Neural cell (in vitro differentiated cells): Measurements from ENCODE around the gene GALNT15. TPM values are rescaled to one million over a fixed set of nuclear protein-coding genes. Genes with fewer than 3 reads are reported as not detected.

Source experiments
- H2AFZ ChIP-seq: fragments of 200-600, 300-800 bp; sonication (generic), shearing (Covaris generic); 2 replicates; pipeline ENCODE4 v1.6.0; 2014; ENCODE audit warnings: low read depth, mild to moderate bottlenecking, antibody characterized with exemption, low read length, moderate library complexity
- H3F3A ChIP-seq: fragments of 200-600 bp; shearing (Covaris generic); 2 replicates; pipeline ENCODE4 v1.6.1; 2016; ENCODE audit warnings: mild to moderate bottlenecking, moderate library complexity, mixed read lengths, antibody characterized with exemption, low read length; ENCODE audit not compliant: insufficient read depth, poor library complexity, severe bottlenecking
- H3K27ac ChIP-seq: fragments of 200-600, 300-800 bp; sonication (generic), shearing (Covaris generic); 2 replicates; pipeline ENCODE4 v1.5.1; 2014; ENCODE audit warnings: mild to moderate bottlenecking, low read length, moderate library complexity
- H3K27me3 ChIP-seq: fragments of 300-800, 200-600 bp; sonication (generic), shearing (Covaris generic); 2 replicates; pipeline ENCODE4 v1.6.0; 2014; ENCODE audit warnings: mild to moderate bottlenecking, low read depth, low read length, moderate library complexity; ENCODE audit not compliant: insufficient read depth
- H3K36me3 ChIP-seq: fragments of 300-800, 200-600 bp; sonication (generic), shearing (Covaris generic); 2 replicates; pipeline ENCODE4 v1.5.1; 2014; ENCODE audit warnings: mild to moderate bottlenecking, antibody characterized with exemption, low read length, moderate library complexity; ENCODE audit not compliant: insufficient read depth
- H3K4me2 ChIP-seq: fragments of 300-800, 200-600 bp; sonication (generic), shearing (Covaris generic); 2 replicates; pipeline ENCODE4 v1.6.0; 2014; ENCODE audit warnings: mild to moderate bottlenecking, low read length
- H3K4me3 ChIP-seq: fragments of 300-800, 200-600 bp; sonication (generic), shearing (Covaris generic); 2 replicates; pipeline ENCODE4 v1.5.1; 2014; ENCODE audit warnings: mild to moderate bottlenecking, low read length, moderate library complexity
- H3K79me2 ChIP-seq: fragments of 200-600 bp; shearing (Covaris generic); replicated peaks from 2 replicates; pipeline ENCODE4 v1.6.0; 2014; ENCODE audit warnings: mild to moderate bottlenecking, low read length, moderate library complexity; ENCODE audit not compliant: insufficient read depth
- H3K9ac ChIP-seq: fragments of 300-800, 200-600 bp; sonication (generic), shearing (Covaris generic); 2 replicates; pipeline ENCODE4 v1.6.1; 2016; ENCODE audit warnings: mild to moderate bottlenecking, low read length, mixed read lengths
- H3K9me2 ChIP-seq: fragments of 200-600 bp; shearing (Covaris generic); 2 replicates; pipeline ENCODE4 v1.6.1; 2016; ENCODE audit warnings: mild to moderate bottlenecking, low read length, mixed read lengths; ENCODE audit not compliant: insufficient read depth
- H3K9me3 ChIP-seq: fragments of 200-600, 300-800 bp; sonication (generic), shearing (Covaris generic); 2 replicates; pipeline ENCODE4 v1.6.1; 2016; ENCODE audit warnings: mild to moderate bottlenecking, mixed run types, low read length, moderate library complexity, mixed read lengths
- H4K20me1 ChIP-seq: fragments of 200-600 bp; shearing (Covaris generic); 2 replicates; pipeline ENCODE4 v1.6.1; 2016; ENCODE audit warnings: mild to moderate bottlenecking, mixed run types; ENCODE audit not compliant: insufficient read depth
- EP300 ChIP-seq: fragments of 450-650 bp; conservative IDR thresholded peaks from 2 replicates; pipeline ENCODE4 v1.6.1; 2014; ENCODE audit warnings: antibody characterized with exemption, mild to moderate bottlenecking, moderate library complexity; ENCODE audit not compliant: poor library complexity, severe bottlenecking
- EZH2 ChIP-seq: fragments of 200-600, 300-800 bp; shearing (Covaris generic), sonication (generic); IDR thresholded peaks from 2 replicates; pipeline ENCODE4 v1.6.1; 2014; ENCODE audit warnings: antibody characterized with exemption, low read length, borderline replicate concordance, mild to moderate bottlenecking; ENCODE audit not compliant: insufficient read depth, poor library complexity, severe bottlenecking
- MXI1 ChIP-seq: fragments of 450-650 bp; conservative IDR thresholded peaks from 2 replicates; pipeline ENCODE4 v1.6.1; 2014; ENCODE audit warnings: antibody characterized with exemption, mild to moderate bottlenecking; ENCODE audit not compliant: poor library complexity, severe bottlenecking
- POLR2AphosphoS5 ChIP-seq: IDR thresholded peaks from 2 replicates; pipeline ENCODE4 v1.6.1; 2012
- RAD21 ChIP-seq: fragments of 450-650 bp; conservative IDR thresholded peaks from 2 replicates; pipeline ENCODE4 v1.6.1; 2014; ENCODE audit warnings: antibody characterized with exemption, mild to moderate bottlenecking, moderate library complexity
- REST ChIP-seq: IDR thresholded peaks from 2 replicates; pipeline ENCODE4 v1.6.1; 2012; ENCODE audit warnings: borderline replicate concordance
- SMC3 ChIP-seq: fragments of 450-650 bp; conservative IDR thresholded peaks from 2 replicates; pipeline ENCODE4 v1.6.1; 2014; ENCODE audit warnings: antibody characterized with exemption, mild to moderate bottlenecking, moderate library complexity; ENCODE audit not compliant: poor library complexity
- TAF1 ChIP-seq: IDR thresholded peaks from 2 replicates; pipeline ENCODE4 v1.6.1; 2012; ENCODE audit warnings: low read depth
- polyA plus RNA-seq: library from polyadenylated mRNA; depleted of rRNA; stranded (reverse); fragments of >200 nt; gene quantifications from 2 replicates; pipeline ENCODE4 v1.2.3, GENCODE V29; 2014
- TF ChIP-seq, protein P1 (sequence below): fragments of 450-650 bp; IDR thresholded peaks from 2 replicates; pipeline ENCODE4 v1.5.1; 2014; ENCODE audit warnings: antibody characterized with exemption, mild to moderate bottlenecking, moderate library complexity; ENCODE audit not compliant: poor library complexity, severe bottlenecking

The GALNT15 gene
- polyA plus RNA-seq, 1 donor from 2014 or later: 1.5 TPM

DNA sequence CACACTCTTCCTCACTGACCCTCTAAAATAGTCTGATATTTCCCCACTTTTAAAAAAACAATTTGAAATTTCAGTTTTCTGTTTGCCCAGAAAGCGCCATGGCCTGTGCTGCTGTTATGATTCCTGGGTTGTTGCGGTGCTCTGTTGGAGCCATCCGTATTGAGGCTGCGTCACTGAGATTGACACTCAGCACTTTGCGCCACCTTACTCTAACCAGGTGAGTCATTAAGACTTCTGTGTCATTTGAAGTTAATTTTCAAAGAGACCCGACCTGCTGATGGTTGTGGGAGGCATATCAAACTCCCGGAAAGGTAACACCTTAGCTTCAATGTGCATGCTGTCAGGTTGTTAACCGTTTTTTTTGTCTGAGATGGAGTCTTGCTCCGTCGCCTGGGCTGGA is 96.4 kb downstream of the GALNT15 start:
- H3K79me2 ChIP-seq: peaks cover 29% of the 10 kb centered on the region
- no peak overlapping the region for H3K4me3 ChIP-seq
- no peaks in the 10 kb centered on the region for H3K9me2 ChIP-seq

GRCh38 chr3:16272588-16272987 is 98.1 kb downstream of the GALNT15 start:
- TF ChIP-seq SMC3 (no peak), EZH2 (no peak), POLR2AphosphoS5 (no peak), MXI1 (no peak), TAF1 (no peak), REST (no peak), EP300 (no peak), RAD21 (no peak)
- TF ChIP-seq, protein P1, sequence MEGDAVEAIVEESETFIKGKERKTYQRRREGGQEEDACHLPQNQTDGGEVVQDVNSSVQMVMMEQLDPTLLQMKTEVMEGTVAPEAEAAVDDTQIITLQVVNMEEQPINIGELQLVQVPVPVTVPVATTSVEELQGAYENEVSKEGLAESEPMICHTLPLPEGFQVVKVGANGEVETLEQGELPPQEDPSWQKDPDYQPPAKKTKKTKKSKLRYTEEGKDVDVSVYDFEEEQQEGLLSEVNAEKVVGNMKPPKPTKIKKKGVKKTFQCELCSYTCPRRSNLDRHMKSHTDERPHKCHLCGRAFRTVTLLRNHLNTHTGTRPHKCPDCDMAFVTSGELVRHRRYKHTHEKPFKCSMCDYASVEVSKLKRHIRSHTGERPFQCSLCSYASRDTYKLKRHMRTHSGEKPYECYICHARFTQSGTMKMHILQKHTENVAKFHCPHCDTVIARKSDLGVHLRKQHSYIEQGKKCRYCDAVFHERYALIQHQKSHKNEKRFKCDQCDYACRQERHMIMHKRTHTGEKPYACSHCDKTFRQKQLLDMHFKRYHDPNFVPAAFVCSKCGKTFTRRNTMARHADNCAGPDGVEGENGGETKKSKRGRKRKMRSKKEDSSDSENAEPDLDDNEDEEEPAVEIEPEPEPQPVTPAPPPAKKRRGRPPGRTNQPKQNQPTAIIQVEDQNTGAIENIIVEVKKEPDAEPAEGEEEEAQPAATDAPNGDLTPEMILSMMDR: no peak
- no peaks in the 10 kb centered on the region for H3K27me3 ChIP-seq
- H3K9me3 ChIP-seq: no peaks in the 10 kb centered on the region
- H3K9me2 ChIP-seq: no peaks in the 10 kb centered on the region
- H3K36me3 ChIP-seq: no peaks in the 10 kb centered on the region
- no peak overlapping the region for H2AFZ ChIP-seq
- no peaks in the 10 kb centered on the region for H4K20me1 ChIP-seq
- no peak overlapping the region for H3K4me2 ChIP-seq
- no peak overlapping the region for H3K9ac ChIP-seq
- peaks cover 12% of the 10 kb centered on the region for H3K79me2 ChIP-seq
- no peak overlapping the region for H3K4me3 ChIP-seq
- H3K27ac ChIP-seq: no peak overlapping the region
- H3F3A ChIP-seq: no peaks in the 10 kb centered on the region

More for the DNA sequence above, 96.4 kb downstream of the GALNT15 start:
- H3K4me2 ChIP-seq: no peak overlapping the region
- H3K27ac ChIP-seq: no peak overlapping the region
- TF ChIP-seq EZH2: no peak
- TF ChIP-seq RAD21: no peak
- TF ChIP-seq, protein P1: no peak
- no peaks in the 10 kb centered on the region for H3K36me3 ChIP-seq
- H3K9ac ChIP-seq: no peak overlapping the region
- no peaks in the 10 kb centered on the region for H3K9me3 ChIP-seq
- H3K27me3 ChIP-seq: no peaks in the 10 kb centered on the region
- no peaks in the 10 kb centered on the region for H4K20me1 ChIP-seq
- no peak overlapping the region for H2AFZ ChIP-seq
- no peaks in the 10 kb centered on the region for H3F3A ChIP-seq
